ENCODE data around the gene ZNF682.
"Not testable (repeated sequence)": the region's sequence is repeated elsewhere in the genome, so short reads cannot be mapped to it uniquely, and the experiment has no call there.

Gene ZNF682

GRCh38 chr19:20070691-20071090, 31.4 kb upstream of the ZNF682 start:
- H3K4me3 ChIP-seq (ENCODE audit: low read depth, low read length) = no peak overlapping the region
- DNase-seq (ENCODE audit: low read depth) = no peak
- no peak for TF ChIP-seq CTCF (IDR thresholded peaks at IDR 0.05; ENCODE audit: control insufficient read depth, extremely low read depth, insufficient read depth)

GRCh38 chr19:20068559-20068958, 29.3 kb upstream of the ZNF682 start:
- DNase-seq (ENCODE audit: low read depth); H3K4me3 ChIP-seq (ENCODE audit: low read depth, low read length): not testable (repeated sequence)

GRCh38 chr19:20067943-20068342, 28.6 kb upstream of the ZNF682 start:
- H3K4me3 ChIP-seq (ENCODE audit: low read depth, low read length) = no peak overlapping the region
- DNase-seq (ENCODE audit: low read depth) = no peak
- TF ChIP-seq CTCF (IDR thresholded peaks at IDR 0.05; ENCODE audit: control insufficient read depth, extremely low read depth, insufficient read depth) = no peak

- no peak for DNase-seq (ENCODE audit: low read depth)
- no peak overlapping the region for H3K4me3 ChIP-seq (ENCODE audit: low read depth, low read length)
- no peak for TF ChIP-seq CTCF (IDR thresholded peaks at IDR 0.05; ENCODE audit: control insufficient read depth, extremely low read depth, insufficient read depth)
These were observed 27.6 kb upstream of the ZNF682 start for GRCh38 chr19:20066861-20067260.

GRCh38 chr19:20060282-20060681, 21.0 kb upstream of the ZNF682 start:
- no peak overlapping the region for H3K4me3 ChIP-seq (ENCODE audit: low read depth, low read length)
- TF ChIP-seq CTCF (IDR thresholded peaks at IDR 0.05; ENCODE audit: control insufficient read depth, extremely low read depth, insufficient read depth) = no peak
- DNase-seq (ENCODE audit: low read depth) = no peak

GRCh38 chr19:20058738-20059137, 19.4 kb upstream of the ZNF682 start:
- not testable (repeated sequence) for DNase-seq (ENCODE audit: low read depth); H3K4me3 ChIP-seq (ENCODE audit: low read depth, low read length)

- peak overlapping the region; percentile 74 for H3K4me3 ChIP-seq (ENCODE audit: low read depth, low read length)
- peak; percentile 99 for DNase-seq (ENCODE audit: low read depth)
- no peak for TF ChIP-seq CTCF (IDR thresholded peaks at IDR 0.05; ENCODE audit: control insufficient read depth, extremely low read depth, insufficient read depth)
These were observed 12.8 kb upstream of the ZNF682 start for GRCh38 chr19:20051841-20052768.

GRCh38 chr19:20045742-20046141, 6.4 kb upstream of the ZNF682 start:
- not testable (repeated sequence) for H3K4me3 ChIP-seq (ENCODE audit: low read depth, low read length); DNase-seq (ENCODE audit: low read depth)
